GM12892 (cell line): ENCODE measurements around the gene LAMA4.

ENCODE experiments used
- DNase-seq: peaks from one replicate; pipeline ENCODE4 v3.0.0; 2011; ENCODE audit not compliant: insufficient read length
- FAIRE-seq: peaks from 2 replicates; lab custom pipeline; 2011; peaks lifted over from hg19 to GRCh38; lab: Jason Lieb, UNC
- POLR2A ChIP-seq: IDR thresholded peaks from 2 replicates; pipeline ENCODE4 v1.6.1; 2011; ENCODE audit warnings: low read depth, low read length, control low read depth
- POLR2AphosphoS5 ChIP-seq: IDR thresholded peaks from 2 replicates; pipeline ENCODE4 v1.6.1; 2011; ENCODE audit warnings: low read depth, low read length, control low read depth
- TAF1 ChIP-seq: IDR thresholded peaks from 2 replicates; pipeline ENCODE4 v1.6.1; 2011; ENCODE audit warnings: low read depth, mild to moderate bottlenecking, control low read depth, low read length, borderline replicate concordance

Gene LAMA4

GRCh38 chr6:112268019-112268418, 13.7 kb upstream of the LAMA4 start:
- FAIRE-seq (no peak), DNase-seq (no peak)
- TF ChIP-seq POLR2A, result no peak
- no peak for TF ChIP-seq TAF1
- no peak for TF ChIP-seq POLR2AphosphoS5

- DNase-seq (no peak), FAIRE-seq (no peak)
- no peak for TF ChIP-seq POLR2A
- no peak for TF ChIP-seq TAF1
- TF ChIP-seq POLR2AphosphoS5, result no peak
These were observed 12.0 kb upstream of the LAMA4 start for GRCh38 chr6:112266331-112266730.

GRCh38 chr6:112259337-112259675, 4.9 kb upstream of the LAMA4 start:
- DNase-seq (no peak), FAIRE-seq (no peak)
- TF ChIP-seq TAF1 (no peak), POLR2A (no peak), POLR2AphosphoS5 (no peak)

GRCh38 chr6:112258642-112259336, 4.4 kb upstream of the LAMA4 start:
- TF ChIP-seq TAF1, result no peak

DNA sequence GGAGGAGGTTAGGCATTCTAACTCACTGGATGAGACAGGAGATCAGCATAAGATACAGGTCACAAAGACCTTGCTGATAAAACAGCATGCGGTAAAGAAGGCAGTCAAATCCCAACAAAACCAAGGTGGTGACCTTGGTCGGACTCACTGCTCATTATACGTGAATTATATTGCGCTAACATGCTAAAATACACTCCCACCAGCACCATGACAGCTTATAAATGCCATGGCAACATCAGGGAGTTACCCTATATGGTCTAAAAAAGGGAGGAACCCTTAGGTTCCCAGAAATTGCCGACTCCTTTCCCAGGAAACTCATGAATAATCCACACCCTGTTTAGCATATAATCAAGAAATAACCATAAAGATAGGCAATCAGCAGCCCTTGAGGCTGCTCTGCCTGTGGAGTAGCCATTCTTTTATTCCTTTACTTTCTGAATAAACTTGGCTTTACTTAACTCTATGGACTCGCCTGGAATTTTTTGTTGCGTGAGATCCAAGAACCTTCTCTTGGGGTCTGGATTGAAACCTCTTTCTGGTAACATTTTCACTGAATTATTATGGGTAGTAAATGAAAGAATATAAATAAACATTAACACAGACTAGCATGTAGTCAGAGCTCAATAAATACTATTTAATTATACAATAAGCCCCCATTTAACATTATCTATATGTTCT, 3.0 kb upstream of the LAMA4 start:
- DNase-seq (no peak), FAIRE-seq (no peak)
- TF ChIP-seq TAF1, result no peak
- TF ChIP-seq POLR2AphosphoS5, result no peak
- TF ChIP-seq POLR2A, result no peak

More at GRCh38 chr6:112258642-112259336, 4.4 kb upstream of the LAMA4 start:
- FAIRE-seq (no peak), DNase-seq (no peak)

GRCh38 chr6:112254921-112255320, 554 bp upstream of the LAMA4 start:
- DNase-seq, result no peak
- no peak for FAIRE-seq
- TF ChIP-seq POLR2AphosphoS5, result no peak
- no peak for TF ChIP-seq POLR2A
- TF ChIP-seq TAF1, result no peak

- DNase-seq, result no peak
- no peak for FAIRE-seq
- TF ChIP-seq POLR2AphosphoS5 (no peak), POLR2A (no peak), TAF1 (no peak)
These were observed 898 bp downstream of the LAMA4 start for GRCh38 chr6:112253498-112253840.

DNA sequence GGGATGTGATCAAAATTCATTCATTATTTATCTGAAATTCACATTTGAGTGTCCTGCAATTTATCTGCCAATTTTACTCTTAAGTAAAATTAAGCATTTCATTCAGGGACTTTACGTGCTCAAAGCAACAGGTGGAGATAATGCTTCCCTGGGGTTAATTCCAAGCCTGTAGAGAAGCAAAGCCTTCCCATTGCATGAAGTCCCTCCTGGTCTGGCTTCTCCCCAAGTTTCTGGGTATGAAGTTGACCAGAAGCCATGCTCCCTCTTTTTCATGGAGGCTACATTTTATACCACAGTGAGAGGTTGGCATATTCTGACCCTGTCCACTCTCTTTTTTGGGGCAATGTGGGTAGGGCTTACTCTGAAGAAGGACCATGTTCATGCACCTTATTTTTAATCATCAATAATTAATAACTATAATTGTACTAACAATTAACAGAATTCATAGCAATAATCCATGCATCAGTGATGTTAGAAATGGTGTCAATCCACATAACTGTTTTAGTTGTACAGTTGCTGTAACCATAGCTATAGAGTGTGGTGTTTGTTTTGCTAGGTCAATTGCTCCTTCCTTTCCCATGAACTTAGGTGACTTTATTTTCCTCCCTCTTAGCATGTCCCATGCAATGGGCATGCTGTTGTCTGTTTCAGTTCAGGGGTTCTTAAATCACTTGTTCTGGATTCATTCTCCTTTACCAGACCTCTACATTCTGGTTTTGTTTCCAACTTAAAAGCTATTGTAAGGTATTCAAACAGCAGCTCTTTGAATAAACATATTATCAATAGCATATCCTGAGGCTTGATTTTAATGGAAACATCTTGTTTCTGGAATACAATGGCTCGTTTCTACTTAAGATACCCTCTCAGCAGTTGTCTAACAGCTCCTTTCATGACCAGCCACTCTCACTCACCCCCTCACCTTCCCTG, 1.5 kb downstream of the LAMA4 start:
- DNase-seq (no peak), FAIRE-seq (no peak)
- TF ChIP-seq POLR2AphosphoS5, result no peak
- TF ChIP-seq TAF1, result no peak
- no peak for TF ChIP-seq POLR2A

DNA sequence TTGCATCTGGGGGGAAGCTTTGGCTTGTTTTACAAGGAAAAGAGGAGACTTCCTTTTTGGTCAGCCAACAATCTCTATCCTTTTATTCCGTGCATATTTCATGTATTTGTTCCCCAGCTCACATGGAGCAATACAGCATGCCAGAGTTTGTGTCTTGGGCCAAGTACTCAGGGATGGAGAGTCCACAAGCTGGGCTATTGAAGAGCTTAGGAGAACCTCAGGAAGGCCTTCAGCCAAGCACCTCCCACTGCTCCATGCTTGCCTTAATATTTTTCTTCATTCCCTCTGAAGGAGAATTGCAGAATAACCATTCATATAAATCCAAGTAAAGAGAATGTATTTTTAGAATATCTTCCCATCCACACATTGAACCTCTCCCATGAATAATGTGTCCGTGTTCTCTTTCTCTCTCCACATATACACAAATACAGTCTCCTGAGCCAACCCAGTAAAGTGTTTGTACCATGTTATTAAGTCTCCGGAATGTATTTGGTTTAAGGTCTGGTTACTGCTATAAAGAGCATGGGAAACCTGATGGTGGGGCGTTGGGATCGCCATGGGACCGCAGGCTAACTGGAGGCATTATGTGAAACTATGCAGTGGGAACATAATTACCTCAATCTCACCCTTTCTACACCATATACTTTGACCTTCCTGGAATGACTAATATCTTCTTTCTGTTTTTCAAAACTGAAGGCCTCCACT, 3.0 kb downstream of the LAMA4 start:
- DNase-seq (no peak), FAIRE-seq (no peak)
- TF ChIP-seq POLR2AphosphoS5 (no peak), TAF1 (no peak), POLR2A (no peak)

DNA sequence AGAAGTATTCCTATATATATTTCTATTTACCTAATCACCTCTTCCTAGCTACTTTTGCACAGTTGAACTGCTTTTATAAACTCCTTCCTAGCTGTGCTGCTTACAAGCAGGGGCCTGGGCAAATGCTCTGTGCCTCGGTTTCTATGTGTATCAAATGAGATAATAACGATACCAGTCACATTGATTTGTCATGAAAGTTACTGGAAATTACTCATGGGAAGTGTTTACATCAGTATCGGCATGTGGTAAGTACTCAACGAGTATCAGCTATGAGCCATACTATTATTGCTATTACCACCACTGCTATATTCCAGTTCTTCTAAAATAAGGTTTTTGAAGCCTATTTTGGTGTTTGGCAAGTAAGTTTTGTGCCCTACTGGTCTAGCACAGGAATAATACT, 4.9 kb downstream of the LAMA4 start:
- no peak for FAIRE-seq
- no peak for DNase-seq
- TF ChIP-seq POLR2AphosphoS5 (no peak), TAF1 (no peak), POLR2A (no peak)

- TF ChIP-seq POLR2AphosphoS5 (no peak), TAF1 (no peak), POLR2A (no peak)
- no peak for FAIRE-seq
These were observed 7.1 kb downstream of the LAMA4 start for GRCh38 chr6:112247275-112247674.

DNA sequence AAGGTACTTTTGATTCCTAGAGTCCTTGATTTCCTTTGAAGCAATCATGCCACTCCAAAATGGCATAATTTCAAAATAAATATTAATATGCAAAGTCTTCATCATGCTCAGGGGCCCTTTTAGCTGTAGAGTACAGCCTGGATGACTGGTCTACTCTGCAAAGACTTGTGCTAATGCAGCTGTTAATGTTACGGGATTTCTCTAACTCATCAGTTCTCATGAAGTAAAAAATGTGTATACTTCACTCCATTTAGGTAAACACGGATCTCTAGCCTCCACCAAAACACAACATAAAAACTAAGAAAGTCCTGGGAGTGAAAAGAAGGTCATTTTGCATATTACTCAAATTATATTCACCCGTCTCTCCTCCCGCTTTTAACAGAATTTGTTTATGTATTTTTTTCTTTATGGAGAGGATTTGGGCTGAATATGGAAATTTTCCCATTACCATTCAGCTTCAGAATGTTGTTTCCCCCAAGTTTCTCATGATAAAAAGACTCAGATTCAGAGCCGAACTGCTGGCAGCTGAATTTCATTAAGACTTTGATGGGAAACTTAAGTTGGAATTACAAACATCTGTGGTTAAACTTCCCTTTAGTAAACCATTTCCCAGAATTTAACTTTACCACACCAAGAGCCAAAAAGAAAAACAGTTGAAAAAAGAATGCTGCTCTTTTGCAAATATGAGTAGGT, 8.7 kb downstream of the LAMA4 start:
- no peak for TF ChIP-seq POLR2A
- no peak for TF ChIP-seq POLR2AphosphoS5
- no peak for TF ChIP-seq TAF1
- DNase-seq, result no peak
- FAIRE-seq, result no peak

More at GRCh38 chr6:112247275-112247674, 7.1 kb downstream of the LAMA4 start:
- DNase-seq, result no peak
